Erythroblast (primary cell): ENCODE results near the gene FCHSD1.

Source experiments
- DNase-seq, 2 experiments: peaks; one replicate each; lab custom pipeline; 2025; lab: John Stamatoyannopoulos, UW
- GATA1 ChIP-seq: IDR thresholded peaks from 2 replicates; pipeline ENCODE4 v1.6.1; 2011; ENCODE audit warnings: low read depth, mild to moderate bottlenecking, control low read depth, low read length, moderate library complexity
- POLR2A ChIP-seq: IDR thresholded peaks from 2 replicates; pipeline ENCODE4 v1.6.1; 2011; ENCODE audit warnings: mild to moderate bottlenecking, low read length

The FCHSD1 gene

DNA sequence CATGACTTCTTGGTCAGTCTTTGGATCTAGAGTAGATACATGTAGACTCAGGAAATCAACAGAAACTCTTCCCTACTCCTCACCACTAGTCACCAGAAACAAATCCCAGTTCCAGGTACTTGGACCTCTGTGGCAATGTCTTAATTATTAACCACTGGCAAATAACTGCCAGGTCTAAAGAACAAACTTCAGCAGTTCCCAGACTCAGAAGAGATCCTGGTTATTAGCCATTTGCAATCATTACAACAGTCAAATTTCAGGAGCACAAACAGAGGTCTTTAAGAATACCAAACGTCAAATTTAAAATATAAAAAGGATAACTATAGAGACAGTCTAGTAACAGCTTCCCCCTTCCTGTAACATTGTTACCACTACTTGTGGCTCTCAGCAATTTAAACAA is 42.7 kb downstream of the FCHSD1 start:
- TF ChIP-seq GATA1, result no peak
- TF ChIP-seq POLR2A, result no peak
- no peak for DNase-seq

DNA sequence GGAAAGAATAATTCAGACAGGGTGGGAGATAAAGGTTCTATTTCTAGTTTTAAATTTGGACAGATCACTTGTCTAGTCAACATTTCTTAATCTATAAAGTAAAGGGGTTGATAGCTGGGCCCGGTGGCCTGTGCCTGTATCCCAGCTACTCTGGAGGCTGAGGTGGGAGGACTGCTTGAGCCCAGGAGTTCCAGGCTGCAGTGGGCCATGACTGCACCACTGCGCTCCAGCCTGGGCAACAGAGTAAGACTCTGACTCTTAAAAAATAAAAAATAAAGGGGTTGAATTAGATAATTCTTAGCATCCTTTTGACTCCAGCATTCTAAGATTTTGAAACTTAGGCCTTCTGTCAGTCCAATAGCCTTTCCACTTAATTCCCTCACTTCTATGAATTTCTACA is 43.2 kb downstream of the FCHSD1 start:
- DNase-seq, result no peak
- TF ChIP-seq POLR2A (no peak), GATA1 (no peak)

DNA sequence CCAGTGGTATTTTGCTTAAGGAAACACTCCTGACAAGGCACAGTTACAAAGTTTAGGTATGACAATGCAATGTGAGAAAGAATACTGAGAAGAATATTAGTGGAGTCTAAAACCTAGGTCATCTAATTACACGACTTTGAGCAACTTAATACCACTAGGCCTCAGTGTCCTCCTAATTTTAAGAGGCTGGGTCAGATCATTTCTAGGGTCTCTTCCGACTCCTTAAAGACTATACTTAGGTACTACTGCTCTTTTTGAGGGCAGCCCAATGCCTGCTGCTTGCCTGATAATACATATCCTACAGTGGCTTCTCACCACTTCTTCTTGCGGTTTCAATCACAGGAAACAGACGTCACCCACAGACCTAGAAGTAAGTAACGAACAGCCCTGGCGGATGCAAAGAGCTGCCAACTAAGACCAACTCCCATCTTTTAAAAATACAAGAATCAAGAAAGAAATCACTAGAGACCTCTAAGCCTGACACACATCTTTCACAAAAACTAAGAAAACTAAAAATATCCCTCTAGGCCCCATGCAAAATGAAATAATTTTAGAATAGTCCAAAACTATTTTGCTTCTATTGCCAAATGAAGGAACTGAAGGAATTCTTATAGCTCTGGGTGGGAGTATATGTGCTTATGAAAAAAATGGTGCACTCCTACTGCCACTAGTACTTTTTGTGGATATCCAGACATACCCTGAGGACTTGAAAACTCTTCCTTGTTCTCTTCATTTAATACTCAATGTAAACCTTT is 45.5 kb downstream of the FCHSD1 start:
- TF ChIP-seq GATA1 (no peak), POLR2A (no peak)
- DNase-seq, result peak; percentile 75 to 87

DNA sequence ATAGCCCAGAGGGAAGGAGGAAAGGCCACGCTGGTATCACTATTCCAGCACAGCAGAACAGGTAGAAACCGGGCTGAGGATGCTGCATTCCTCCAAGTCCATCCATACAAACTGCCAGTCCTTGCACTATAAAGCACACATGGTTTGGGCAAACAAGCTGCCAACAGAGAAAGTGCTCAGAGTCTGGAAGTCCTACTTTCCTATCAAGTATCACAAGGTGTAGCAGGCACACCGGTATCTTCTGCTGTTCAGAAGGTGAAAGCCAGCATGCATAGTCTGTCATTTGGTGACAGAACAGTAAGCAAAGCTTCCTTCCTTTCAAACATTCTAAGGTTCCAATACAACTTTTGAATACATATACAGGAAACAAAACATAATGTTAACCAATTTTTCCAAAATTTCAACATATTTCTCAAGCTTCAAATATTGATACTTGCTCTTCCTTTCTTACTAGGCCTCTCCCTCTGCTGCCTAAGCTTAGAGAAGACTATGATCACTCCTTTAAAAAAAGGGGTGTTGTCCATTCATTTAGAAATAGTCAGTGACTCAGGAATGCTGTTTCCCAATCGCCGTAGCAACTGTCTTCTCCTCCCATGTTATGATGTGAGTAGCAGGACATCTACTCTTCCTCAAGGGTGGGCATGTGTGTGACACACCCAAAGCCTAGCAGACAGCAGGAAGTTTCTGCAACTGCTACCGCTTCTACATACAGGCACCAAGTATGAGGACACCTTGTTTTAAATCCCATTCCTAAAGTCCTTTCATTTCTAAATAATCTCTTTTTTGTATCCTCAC is 47.1 kb downstream of the FCHSD1 start:
- peak; percentile 79 to 91 for DNase-seq
- TF ChIP-seq GATA1 (no peak), POLR2A (peak; percentile 6)

DNA sequence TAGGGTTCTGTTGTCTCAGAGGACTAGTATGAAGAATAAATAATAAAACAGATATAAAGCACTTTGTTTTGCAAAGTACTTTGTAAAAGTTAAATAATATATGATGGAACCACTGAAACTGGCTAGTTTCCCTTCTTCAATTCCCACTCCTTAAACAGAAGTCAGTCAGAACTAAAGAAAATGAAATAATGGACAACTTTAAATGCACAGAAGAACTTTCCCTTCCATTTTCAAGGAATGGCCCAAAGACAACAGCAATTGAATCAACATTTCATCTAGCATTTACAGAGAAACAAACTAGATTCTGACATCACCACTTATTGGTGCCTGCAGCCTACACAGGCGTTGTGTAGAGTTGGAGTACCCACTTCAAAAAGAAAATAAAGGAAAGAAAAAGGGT is 48.6 kb downstream of the FCHSD1 start:
- no peak for DNase-seq
- TF ChIP-seq GATA1 (no peak), POLR2A (no peak)

DNA sequence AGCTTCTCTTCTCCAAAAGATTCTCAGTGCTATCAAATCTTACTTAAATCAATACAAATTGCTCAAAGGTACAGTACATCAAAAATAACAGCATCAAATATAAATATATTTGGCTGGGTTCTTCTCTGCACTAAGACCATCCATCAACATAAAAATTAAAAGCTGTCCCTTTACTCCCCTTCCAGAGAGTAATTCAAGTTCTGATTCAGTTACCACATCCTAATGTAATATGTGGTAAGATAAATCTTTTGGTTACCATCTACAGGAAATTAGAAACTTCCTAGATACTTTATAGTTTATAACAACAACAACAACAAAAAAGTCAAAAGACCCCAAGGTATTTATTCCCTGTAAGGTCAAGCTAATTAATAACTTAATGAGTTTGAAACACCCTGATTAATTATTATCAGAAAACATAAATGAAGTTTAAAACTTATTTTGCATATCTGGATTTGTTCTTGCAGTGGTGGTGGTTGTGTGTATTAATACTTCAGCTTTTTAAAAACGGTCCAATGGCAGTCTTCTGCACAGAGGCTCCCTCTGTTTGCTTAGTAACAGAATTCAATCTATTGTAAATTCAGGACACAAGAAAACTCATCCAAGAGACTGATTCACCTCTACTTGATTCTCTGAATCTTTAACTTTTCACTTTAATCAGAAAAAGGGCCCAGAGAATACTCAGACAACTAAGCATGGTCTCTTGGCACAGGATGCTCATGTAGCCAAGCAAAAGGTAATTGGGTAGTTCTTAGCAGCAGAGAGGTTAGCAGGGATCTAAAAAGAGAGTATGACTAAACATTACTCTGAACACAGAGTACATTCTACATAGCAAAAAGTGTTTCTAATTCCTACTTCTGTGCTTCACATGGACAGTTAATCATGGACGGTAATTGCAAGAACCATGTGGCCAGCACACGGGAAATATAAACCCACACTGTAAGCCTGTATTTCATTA is 52.5 kb downstream of the FCHSD1 start:
- TF ChIP-seq GATA1 (no peak), POLR2A (no peak)
- DNase-seq, result no peak

DNA sequence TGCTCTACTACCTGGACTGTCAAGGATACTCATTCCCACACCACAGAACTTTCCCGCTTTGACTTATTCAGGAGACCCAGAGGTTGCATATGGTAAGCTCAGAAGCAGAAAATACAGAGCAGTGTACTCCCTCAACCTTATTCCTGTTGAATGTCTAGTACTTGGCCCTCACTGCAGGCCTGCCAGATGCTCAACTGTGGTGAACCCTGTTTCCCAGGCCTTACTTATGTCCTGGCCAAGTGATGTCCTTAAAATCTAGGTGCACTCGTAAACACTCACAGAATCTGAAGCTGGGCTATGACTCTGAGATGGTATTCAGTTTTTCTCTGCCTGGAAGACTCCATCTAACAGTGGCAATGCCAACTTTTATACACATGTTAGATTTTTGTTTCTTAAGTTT is 53.4 kb downstream of the FCHSD1 start:
- TF ChIP-seq POLR2A (no peak), GATA1 (no peak)
- DNase-seq, result no peak

DNA sequence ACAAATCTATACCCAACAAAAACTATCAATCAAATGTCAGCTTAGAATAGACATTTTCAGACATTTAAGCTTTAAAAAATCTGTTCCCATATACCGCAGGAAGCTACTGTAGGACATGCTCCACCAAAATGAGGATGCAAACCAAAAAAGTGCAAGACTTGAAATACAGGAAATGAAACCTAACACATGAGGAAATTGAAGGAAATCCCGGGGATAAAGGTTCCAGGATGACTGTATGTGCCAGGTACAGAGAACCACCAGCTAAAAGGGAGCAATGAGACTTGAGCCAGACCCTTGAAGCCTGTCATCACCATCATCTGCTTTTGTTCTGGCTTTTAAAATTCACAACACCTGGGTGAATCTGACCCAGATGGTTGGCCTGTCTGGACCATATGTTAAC is 53.8 kb downstream of the FCHSD1 start:
- no peak for DNase-seq
- TF ChIP-seq GATA1, result no peak
- TF ChIP-seq POLR2A, result no peak

DNA sequence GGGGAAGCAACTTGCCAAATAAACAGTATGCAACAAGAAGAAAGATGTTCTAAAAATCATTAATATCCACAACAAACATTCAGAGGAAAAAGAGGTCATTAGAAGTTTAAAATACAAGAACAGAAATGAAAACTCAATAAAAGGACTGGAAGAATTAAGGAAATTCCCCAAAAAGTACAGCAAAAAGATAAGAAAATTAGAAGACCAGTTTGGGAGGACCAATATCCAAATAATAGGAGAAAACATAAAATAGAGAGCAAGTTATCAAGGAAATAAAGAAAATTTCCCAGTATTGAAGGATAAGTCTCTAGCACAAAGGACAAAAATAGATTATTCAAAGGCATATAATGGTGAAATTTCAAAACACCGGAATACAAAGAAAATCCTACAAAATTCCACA is 54.4 kb downstream of the FCHSD1 start:
- DNase-seq, result no peak
- no peak for TF ChIP-seq POLR2A
- TF ChIP-seq GATA1, result no peak

DNA sequence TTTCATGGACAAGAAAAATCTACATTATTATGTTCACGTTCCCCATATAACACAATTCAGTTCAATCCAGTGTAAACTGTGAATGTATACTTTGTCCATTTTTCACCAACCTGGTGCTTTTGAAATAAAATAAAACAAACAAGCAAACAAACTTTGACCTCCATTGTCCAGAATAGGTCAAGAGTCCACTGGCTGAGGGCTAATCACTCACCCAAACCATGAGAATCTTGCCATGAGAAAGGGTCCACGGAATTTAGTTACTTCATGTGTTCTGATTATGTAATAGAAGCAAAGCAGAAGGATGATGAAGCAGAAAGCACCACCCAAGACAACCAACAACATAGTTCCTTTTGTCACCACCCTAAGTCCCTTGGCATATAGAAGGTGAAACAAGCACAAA is 61.1 kb downstream of the FCHSD1 start:
- TF ChIP-seq POLR2A, result no peak
- TF ChIP-seq GATA1, result no peak
- peak in 1 of 2 experiments; percentile 18 for DNase-seq
